H1 (cell line): ENCODE data around the gene SHANK2. TPM values are rescaled to one million over a fixed set of nuclear protein-coding genes. Genes with fewer than 3 reads are reported as not detected.

ENCODE experiments used
- ATF3 ChIP-seq: IDR thresholded peaks from 2 replicates; pipeline ENCODE4 v1.6.1; 2011; ENCODE audit warnings: low read depth, mild to moderate bottlenecking, low read length; ENCODE audit not compliant: insufficient read depth
- BACH1 ChIP-seq: IDR thresholded peaks from 2 replicates; pipeline ENCODE4 v1.6.1; 2012; ENCODE audit warnings: low read length, improper control_type of control experiment
- CTBP2 ChIP-seq: IDR thresholded peaks from 2 replicates; pipeline ENCODE4 v1.7.0; 2011; ENCODE audit warnings: borderline replicate concordance, mild to moderate bottlenecking, moderate library complexity, mixed read lengths, low read length; ENCODE audit not compliant: insufficient read depth, insufficient read length
- EZH2 ChIP-seq: fragments of 200-600 bp; sonication (generic); IDR thresholded peaks from 2 replicates; pipeline ENCODE4 v1.7.1; 2012; ENCODE audit warnings: low read depth, mild to moderate bottlenecking, moderate library complexity, low read length, inconsistent platforms; ENCODE audit not compliant: severe bottlenecking
- MAX ChIP-seq: IDR thresholded peaks from 2 replicates; pipeline ENCODE4 v1.6.1; 2012; ENCODE audit warnings: inconsistent platforms
- SIRT6 ChIP-seq: IDR thresholded peaks from one replicate; pipeline ENCODE4 v1.7.1; 2012; ENCODE audit warnings: low read length, inconsistent platforms
- polyA plus RNA-seq, 7 experiments: library from polyadenylated mRNA; depleted of rRNA in 3 of 7; stranded (reverse) in 5 of 7; unstranded in 2 of 7; fragments of >200 nt in 5 of 7; fragments of 200-250 nt in 2 of 7; gene quantifications; 1 replicate in 5 of 7; 2 replicates in 1 of 7; 4 replicates in 1 of 7; pipeline versions ENCODE4 v1.2.1 to v1.2.3, GENCODE V29; 2011 to 2013; ENCODE audit warnings: missing spikeins in 2 of 7, mixed read lengths in 2 of 7
- total RNA-seq: library from RNA; stranded (reverse); fragmentation: NEBNext Ultra II Directional; extraction: Animal tissue kit (Norgen Biotek cat#: 25700); gene quantifications from 2 replicates; pipeline ENCODE4 v1.2.1, GENCODE V29; 2021
- TF ChIP-seq, protein P1 (sequence below): fragments of 300-600 bp; sonication (generic); IDR thresholded peaks from 2 replicates; pipeline ENCODE4 v1.7.1; 2012; ENCODE audit warnings: low read length, moderate library complexity, mild to moderate bottlenecking, inconsistent platforms; ENCODE audit not compliant: insufficient replicate concordance

Gene SHANK2
- total and polyA plus RNA-seq, 2 of the 8 experiments (the other 6 are each of a cell fraction or from before 2014, with no cell fraction given): 10.1 to 54.2 TPM

DNA sequence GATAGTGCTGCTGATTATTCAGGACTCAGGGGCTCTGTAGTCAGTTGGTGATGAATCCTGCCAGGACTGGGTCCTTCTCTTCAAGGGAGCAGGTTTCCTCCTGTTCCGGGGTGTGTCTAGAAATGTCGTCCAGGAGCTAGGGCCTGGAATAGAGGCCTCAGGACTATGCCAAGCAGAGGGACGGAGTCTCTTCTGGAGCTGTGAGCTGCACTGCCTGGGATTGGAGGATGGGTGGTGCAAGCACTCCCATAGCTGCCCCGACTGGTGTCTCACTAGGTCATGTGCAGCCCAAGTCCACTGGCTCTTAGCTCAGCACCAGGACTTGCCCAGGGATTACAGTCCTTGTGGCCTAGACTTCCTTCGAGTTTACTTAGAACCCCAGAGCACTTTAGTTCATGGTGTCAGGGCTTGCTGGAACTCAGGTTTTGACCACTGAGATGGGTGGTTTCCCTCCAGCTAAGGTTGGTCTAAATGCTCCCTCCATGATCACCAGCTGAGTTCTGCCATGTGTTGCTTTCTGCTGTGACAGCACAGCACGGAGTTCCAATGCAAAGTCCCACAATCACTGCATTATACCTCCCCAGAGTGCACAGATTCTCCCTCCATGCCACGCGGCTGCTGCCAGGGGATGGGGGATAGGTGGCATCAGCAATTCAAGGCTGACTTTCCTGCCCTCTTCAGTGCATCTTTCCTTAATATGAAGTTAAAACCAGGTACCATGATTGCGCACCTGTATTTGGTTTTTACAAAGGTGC lies 42.6 kb upstream of the SHANK2 start (continued):
- no peak for TF ChIP-seq CTBP2
- TF ChIP-seq EZH2: no peak
- TF ChIP-seq BACH1: no peak
- TF ChIP-seq ATF3: no peak
- TF ChIP-seq, protein P1, sequence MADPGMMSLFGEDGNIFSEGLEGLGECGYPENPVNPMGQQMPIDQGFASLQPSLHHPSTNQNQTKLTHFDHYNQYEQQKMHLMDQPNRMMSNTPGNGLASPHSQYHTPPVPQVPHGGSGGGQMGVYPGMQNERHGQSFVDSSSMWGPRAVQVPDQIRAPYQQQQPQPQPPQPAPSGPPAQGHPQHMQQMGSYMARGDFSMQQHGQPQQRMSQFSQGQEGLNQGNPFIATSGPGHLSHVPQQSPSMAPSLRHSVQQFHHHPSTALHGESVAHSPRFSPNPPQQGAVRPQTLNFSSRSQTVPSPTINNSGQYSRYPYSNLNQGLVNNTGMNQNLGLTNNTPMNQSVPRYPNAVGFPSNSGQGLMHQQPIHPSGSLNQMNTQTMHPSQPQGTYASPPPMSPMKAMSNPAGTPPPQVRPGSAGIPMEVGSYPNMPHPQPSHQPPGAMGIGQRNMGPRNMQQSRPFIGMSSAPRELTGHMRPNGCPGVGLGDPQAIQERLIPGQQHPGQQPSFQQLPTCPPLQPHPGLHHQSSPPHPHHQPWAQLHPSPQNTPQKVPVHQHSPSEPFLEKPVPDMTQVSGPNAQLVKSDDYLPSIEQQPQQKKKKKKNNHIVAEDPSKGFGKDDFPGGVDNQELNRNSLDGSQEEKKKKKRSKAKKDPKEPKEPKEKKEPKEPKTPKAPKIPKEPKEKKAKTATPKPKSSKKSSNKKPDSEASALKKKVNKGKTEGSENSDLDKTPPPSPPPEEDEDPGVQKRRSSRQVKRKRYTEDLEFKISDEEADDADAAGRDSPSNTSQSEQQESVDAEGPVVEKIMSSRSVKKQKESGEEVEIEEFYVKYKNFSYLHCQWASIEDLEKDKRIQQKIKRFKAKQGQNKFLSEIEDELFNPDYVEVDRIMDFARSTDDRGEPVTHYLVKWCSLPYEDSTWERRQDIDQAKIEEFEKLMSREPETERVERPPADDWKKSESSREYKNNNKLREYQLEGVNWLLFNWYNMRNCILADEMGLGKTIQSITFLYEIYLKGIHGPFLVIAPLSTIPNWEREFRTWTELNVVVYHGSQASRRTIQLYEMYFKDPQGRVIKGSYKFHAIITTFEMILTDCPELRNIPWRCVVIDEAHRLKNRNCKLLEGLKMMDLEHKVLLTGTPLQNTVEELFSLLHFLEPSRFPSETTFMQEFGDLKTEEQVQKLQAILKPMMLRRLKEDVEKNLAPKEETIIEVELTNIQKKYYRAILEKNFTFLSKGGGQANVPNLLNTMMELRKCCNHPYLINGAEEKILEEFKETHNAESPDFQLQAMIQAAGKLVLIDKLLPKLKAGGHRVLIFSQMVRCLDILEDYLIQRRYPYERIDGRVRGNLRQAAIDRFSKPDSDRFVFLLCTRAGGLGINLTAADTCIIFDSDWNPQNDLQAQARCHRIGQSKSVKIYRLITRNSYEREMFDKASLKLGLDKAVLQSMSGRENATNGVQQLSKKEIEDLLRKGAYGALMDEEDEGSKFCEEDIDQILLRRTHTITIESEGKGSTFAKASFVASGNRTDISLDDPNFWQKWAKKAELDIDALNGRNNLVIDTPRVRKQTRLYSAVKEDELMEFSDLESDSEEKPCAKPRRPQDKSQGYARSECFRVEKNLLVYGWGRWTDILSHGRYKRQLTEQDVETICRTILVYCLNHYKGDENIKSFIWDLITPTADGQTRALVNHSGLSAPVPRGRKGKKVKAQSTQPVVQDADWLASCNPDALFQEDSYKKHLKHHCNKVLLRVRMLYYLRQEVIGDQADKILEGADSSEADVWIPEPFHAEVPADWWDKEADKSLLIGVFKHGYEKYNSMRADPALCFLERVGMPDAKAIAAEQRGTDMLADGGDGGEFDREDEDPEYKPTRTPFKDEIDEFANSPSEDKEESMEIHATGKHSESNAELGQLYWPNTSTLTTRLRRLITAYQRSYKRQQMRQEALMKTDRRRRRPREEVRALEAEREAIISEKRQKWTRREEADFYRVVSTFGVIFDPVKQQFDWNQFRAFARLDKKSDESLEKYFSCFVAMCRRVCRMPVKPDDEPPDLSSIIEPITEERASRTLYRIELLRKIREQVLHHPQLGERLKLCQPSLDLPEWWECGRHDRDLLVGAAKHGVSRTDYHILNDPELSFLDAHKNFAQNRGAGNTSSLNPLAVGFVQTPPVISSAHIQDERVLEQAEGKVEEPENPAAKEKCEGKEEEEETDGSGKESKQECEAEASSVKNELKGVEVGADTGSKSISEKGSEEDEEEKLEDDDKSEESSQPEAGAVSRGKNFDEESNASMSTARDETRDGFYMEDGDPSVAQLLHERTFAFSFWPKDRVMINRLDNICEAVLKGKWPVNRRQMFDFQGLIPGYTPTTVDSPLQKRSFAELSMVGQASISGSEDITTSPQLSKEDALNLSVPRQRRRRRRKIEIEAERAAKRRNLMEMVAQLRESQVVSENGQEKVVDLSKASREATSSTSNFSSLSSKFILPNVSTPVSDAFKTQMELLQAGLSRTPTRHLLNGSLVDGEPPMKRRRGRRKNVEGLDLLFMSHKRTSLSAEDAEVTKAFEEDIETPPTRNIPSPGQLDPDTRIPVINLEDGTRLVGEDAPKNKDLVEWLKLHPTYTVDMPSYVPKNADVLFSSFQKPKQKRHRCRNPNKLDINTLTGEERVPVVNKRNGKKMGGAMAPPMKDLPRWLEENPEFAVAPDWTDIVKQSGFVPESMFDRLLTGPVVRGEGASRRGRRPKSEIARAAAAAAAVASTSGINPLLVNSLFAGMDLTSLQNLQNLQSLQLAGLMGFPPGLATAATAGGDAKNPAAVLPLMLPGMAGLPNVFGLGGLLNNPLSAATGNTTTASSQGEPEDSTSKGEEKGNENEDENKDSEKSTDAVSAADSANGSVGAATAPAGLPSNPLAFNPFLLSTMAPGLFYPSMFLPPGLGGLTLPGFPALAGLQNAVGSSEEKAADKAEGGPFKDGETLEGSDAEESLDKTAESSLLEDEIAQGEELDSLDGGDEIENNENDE: no peak
- no peak for TF ChIP-seq MAX
- no peak for TF ChIP-seq SIRT6
